Measurements from ENCODE around the gene SLC16A4.
"Not testable (repeated sequence)": the region's sequence is repeated elsewhere in the genome, so short reads cannot be mapped to it uniquely, and the experiment has no call there.

The SLC16A4 gene

DNA sequence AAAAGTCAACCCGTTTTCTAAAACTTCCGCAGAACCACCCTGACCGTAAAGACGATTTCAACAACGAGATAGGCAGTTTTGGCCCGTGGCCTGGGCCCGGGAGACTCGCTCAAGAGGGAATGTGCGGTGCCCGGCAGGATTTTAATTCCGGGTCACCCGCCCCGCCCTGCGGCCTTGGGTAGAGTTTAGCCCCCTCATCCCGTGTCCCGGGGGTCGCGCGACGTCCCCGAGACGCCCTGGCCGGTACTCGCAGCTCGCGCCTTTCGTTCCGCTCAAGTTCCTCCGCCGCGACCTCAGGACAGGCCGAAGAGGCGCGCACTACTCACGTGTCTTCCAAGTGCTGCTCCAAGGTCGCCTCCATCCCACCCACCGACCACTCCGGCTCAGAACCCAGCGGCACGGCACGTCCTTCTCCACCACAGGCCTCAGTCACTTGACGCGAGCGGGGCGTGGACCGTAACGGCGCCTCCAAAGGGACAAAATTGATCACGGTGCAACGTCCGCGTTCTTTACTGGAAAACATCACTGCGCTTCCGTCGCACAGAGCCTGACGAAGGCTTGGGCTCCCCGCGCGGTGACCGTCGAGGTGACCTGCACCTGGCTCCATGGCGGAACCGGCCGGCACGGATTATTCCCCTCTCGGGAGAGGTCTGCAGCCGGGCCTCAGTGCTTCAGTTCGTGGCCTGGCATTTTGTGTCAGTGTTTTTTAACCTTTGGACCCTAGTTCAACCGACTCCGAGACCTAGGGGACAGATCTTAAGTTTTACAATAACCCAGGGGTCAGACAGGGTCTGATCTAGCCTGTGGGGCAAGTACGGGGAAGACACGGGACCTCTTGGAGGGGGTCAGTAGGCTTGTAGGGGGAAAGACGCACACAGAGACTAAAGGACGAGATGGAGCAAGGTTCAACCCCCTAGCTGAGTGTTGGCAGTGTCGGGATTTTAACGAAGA lies 16.7 kb upstream of the SLC16A4 start, which contains the start of gene LAMTOR5:
LAMTOR5 (minus strand) TSS at position 435 of the 951 bp plus-strand sequence; CDS start at position 361, 74 bp downstream.
- TF ChIP-seq ZFX (IDR thresholded peaks at IDR 0.05) = peak; percentile 90
- TF ChIP-seq, protein P1, sequence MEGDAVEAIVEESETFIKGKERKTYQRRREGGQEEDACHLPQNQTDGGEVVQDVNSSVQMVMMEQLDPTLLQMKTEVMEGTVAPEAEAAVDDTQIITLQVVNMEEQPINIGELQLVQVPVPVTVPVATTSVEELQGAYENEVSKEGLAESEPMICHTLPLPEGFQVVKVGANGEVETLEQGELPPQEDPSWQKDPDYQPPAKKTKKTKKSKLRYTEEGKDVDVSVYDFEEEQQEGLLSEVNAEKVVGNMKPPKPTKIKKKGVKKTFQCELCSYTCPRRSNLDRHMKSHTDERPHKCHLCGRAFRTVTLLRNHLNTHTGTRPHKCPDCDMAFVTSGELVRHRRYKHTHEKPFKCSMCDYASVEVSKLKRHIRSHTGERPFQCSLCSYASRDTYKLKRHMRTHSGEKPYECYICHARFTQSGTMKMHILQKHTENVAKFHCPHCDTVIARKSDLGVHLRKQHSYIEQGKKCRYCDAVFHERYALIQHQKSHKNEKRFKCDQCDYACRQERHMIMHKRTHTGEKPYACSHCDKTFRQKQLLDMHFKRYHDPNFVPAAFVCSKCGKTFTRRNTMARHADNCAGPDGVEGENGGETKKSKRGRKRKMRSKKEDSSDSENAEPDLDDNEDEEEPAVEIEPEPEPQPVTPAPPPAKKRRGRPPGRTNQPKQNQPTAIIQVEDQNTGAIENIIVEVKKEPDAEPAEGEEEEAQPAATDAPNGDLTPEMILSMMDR (conservative IDR thresholded peaks at IDR 0.05) = no peak; the same call in 1 of the 2 replicates
- peak within 1 kb of the TSS; percentile 91 for H3K27ac ChIP-seq

DNA sequence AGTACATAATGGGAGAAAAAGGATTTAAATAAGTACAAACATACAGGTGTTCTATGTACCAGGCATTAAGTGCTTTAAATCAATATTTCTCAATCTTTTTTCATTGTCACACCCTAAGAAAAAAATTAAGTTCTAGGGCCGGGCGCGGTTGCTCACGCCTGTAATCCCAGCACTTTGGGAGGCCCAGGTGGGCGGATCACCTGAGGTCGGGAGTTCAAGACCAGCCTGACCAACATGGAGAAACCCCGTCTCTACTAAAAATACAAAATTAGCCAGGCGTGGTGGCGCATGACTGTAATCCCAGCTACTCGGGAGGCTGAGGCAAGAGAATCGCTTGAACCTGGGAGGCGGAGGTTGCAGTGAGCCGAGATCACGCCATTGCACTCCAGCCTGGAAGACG lies 15.6 kb upstream of the SLC16A4 start:
- H3K27ac ChIP-seq = peak overlapping the region; percentile 91; the same call in 1 of the 2 replicates

- no peak for TF ChIP-seq ZFX (IDR thresholded peaks at IDR 0.05)
- TF ChIP-seq, protein P1 (conservative IDR thresholded peaks at IDR 0.05) = no peak
- H3K27ac ChIP-seq = no peak overlapping the region
Measured at GRCh38 chr1:110404401-110404800, 13.6 kb upstream of the SLC16A4 start.

- TF ChIP-seq, protein P1 (conservative IDR thresholded peaks at IDR 0.05) = no peak
- no peak for TF ChIP-seq ZFX (IDR thresholded peaks at IDR 0.05)
- H3K27ac ChIP-seq = no peak overlapping the region
Measured at GRCh38 chr1:110403805-110404204, 13.0 kb upstream of the SLC16A4 start.

- not testable (repeated sequence) for H3K27ac ChIP-seq
Measured at GRCh38 chr1:110396259-110396958, 5.6 kb upstream of the SLC16A4 start.

DNA sequence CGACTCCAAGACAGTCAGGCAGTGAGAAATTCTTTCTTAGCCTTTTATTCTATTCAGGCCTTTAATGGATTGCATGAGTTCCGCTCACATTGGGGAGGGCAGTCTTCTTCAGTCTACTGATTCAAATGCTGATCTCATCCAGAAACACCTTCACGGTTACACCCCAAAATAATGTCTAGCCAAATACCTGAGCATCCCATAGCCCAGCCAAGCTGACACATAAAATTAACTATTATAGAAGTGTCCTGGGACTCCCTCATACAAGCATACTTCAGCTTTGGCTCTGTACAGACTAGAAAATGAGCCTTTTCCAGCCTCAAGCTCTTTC lies 3.6 kb upstream of the SLC16A4 start:
- H3K27ac ChIP-seq = no peak overlapping the region
- TF ChIP-seq ZFX (IDR thresholded peaks at IDR 0.05) = no peak
- TF ChIP-seq, protein P1 (conservative IDR thresholded peaks at IDR 0.05) = no peak

GRCh38 chr1:110393691-110394492 lies 3.1 kb upstream of the SLC16A4 start:
- TF ChIP-seq ZFX (IDR thresholded peaks at IDR 0.05) = no peak
- TF ChIP-seq, protein P1 (conservative IDR thresholded peaks at IDR 0.05) = no peak
- H3K27ac ChIP-seq = no peak overlapping the region

DNA sequence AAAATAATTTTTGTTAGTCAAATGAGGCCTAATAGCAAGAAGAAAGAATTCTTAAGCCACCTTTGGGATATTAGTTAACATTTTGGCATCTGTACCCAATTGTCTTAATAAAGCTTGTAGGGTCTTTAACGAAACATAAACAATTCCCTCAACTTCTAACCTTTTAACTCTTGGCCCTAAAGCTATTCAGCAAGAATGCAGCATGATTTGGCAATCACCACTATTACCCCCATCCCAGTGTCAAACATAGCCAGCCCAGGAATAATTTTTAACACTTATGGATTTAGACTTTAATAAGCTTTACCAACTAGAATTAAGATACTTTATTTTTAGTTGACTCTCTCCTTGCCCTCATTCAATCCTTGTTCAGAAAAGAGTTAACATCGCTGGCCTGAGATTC lies 2.5 kb upstream of the SLC16A4 start:
- H3K27ac ChIP-seq = no peak overlapping the region
- TF ChIP-seq, protein P1 (conservative IDR thresholded peaks at IDR 0.05) = no peak
- TF ChIP-seq ZFX (IDR thresholded peaks at IDR 0.05) = no peak

Data from C4-2B (cell line).